HUES48 (cell line): Measurements from ENCODE around the gene PRPF8.
"Not testable (repeated sequence)": the region's sequence is repeated elsewhere in the genome, so short reads cannot be mapped to it uniquely, and the experiment has no call there.

Experiments used
- H3K27ac ChIP-seq: one replicate; pipeline ENCODE4 v1.7.0; 2013; ENCODE audit warnings: low read depth, low read length, inconsistent platforms
- H3K27me3 ChIP-seq: 2 replicates; pipeline ENCODE4 v1.6.1; 2013; ENCODE audit warnings: mild to moderate bottlenecking, low read length; ENCODE audit not compliant: control insufficient read depth, insufficient read depth
- H3K36me3 ChIP-seq: 2 replicates; pipeline ENCODE4 v1.6.1; 2013; ENCODE audit warnings: low read length; ENCODE audit not compliant: control insufficient read depth, insufficient read depth
- H3K4me1 ChIP-seq: 2 replicates; pipeline ENCODE4 v1.6.1; 2013; ENCODE audit warnings: mild to moderate bottlenecking, low read length; ENCODE audit not compliant: control insufficient read depth, insufficient read depth
- H3K4me3 ChIP-seq: 2 replicates; pipeline ENCODE4 v1.5.1; 2013; ENCODE audit warnings: mild to moderate bottlenecking, low read depth, low read length
- H3K9ac ChIP-seq: 2 replicates; pipeline ENCODE4 v1.6.1; 2013; ENCODE audit warnings: mild to moderate bottlenecking, low read depth, low read length, moderate library complexity
- H3K9me3 ChIP-seq: 2 replicates; pipeline ENCODE4 v1.6.1; 2013; ENCODE audit warnings: low read length; ENCODE audit not compliant: control insufficient read depth, insufficient read depth

PRPF8 gene

GRCh38 chr17:1683459-1683858 lies 1.2 kb downstream of the PRPF8 start:
- peak overlapping the region; percentile 80 for H3K4me3 ChIP-seq
- H3K27ac ChIP-seq, result no peak overlapping the region
- H3K4me1 ChIP-seq, result peaks cover 5% of the 10 kb centered on the region
- H3K9ac ChIP-seq, result no peak overlapping the region
- H3K27me3 ChIP-seq, result no peaks in the 10 kb centered on the region
- no peaks in the 10 kb centered on the region for H3K9me3 ChIP-seq
- peaks cover 49% of the 10 kb centered on the region for H3K36me3 ChIP-seq

- Histone ChIP-seq H3K27ac (no peak overlapping the region), H3K4me3 (no peak overlapping the region), H3K4me1 (no peaks in the 10 kb centered on the region), H3K9me3 (no peaks in the 10 kb centered on the region), H3K36me3 (peaks cover 98% of the 10 kb centered on the region), H3K27me3 (no peaks in the 10 kb centered on the region), H3K9ac (no peak overlapping the region)
Observed at GRCh38 chr17:1676401-1676800, 8.3 kb downstream of the PRPF8 start.

- no peaks in the 10 kb centered on the region for H3K27me3 ChIP-seq
- H3K9ac ChIP-seq, result no peak overlapping the region
- H3K27ac ChIP-seq, result no peak overlapping the region
- H3K9me3 ChIP-seq, result no peaks in the 10 kb centered on the region
- no peaks in the 10 kb centered on the region for H3K4me1 ChIP-seq
- H3K36me3 ChIP-seq, result peaks cover 98% of the 10 kb centered on the region
- no peak overlapping the region for H3K4me3 ChIP-seq
Observed at GRCh38 chr17:1673041-1673785, 11.5 kb downstream of the PRPF8 start.

GRCh38 chr17:1663934-1664333 lies 20.7 kb downstream of the PRPF8 start:
- not testable (repeated sequence) for H3K4me1 ChIP-seq, H3K4me3 ChIP-seq, H3K9me3 ChIP-seq, H3K27me3 ChIP-seq, H3K27ac ChIP-seq, H3K9ac ChIP-seq
- peaks cover 95% of the 10 kb centered on the region for H3K36me3 ChIP-seq

GRCh38 chr17:1661045-1661444 lies 23.6 kb downstream of the PRPF8 start:
- Histone ChIP-seq H3K9ac (no peak overlapping the region), H3K36me3 (peaks cover 93% of the 10 kb centered on the region), H3K9me3 (no peaks in the 10 kb centered on the region), H3K4me1 (no peaks in the 10 kb centered on the region), H3K27me3 (no peaks in the 10 kb centered on the region), H3K4me3 (no peak overlapping the region), H3K27ac (no peak overlapping the region)

GRCh38 chr17:1658100-1658499 lies 26.6 kb downstream of the PRPF8 start:
- H3K4me3 ChIP-seq, result no peak overlapping the region
- H3K27me3 ChIP-seq, result no peaks in the 10 kb centered on the region
- H3K4me1 ChIP-seq, result no peaks in the 10 kb centered on the region
- H3K9ac ChIP-seq, result no peak overlapping the region
- H3K9me3 ChIP-seq, result no peaks in the 10 kb centered on the region
- H3K27ac ChIP-seq, result no peak overlapping the region
- peaks cover 91% of the 10 kb centered on the region for H3K36me3 ChIP-seq

- H3K27me3 ChIP-seq, result no peaks in the 10 kb centered on the region
- H3K36me3 ChIP-seq, result peaks cover 81% of the 10 kb centered on the region
- H3K27ac ChIP-seq, result no peak overlapping the region
- H3K4me1 ChIP-seq, result 0 out of 2 replicates have a peak, but pooled peaks cover 4% of the 10 kb centered on the region
- no peaks in the 10 kb centered on the region for H3K9me3 ChIP-seq
- H3K4me3 ChIP-seq, result no peak overlapping the region
- H3K9ac ChIP-seq, result no peak overlapping the region
Observed at GRCh38 chr17:1653735-1654134, 30.9 kb downstream of the PRPF8 start.

GRCh38 chr17:1652794-1653193 lies 31.9 kb downstream of the PRPF8 start:
- not testable (repeated sequence) for H3K9ac ChIP-seq, H3K27me3 ChIP-seq, H3K4me1 ChIP-seq, H3K9me3 ChIP-seq, H3K4me3 ChIP-seq, H3K27ac ChIP-seq
- H3K36me3 ChIP-seq, result peaks cover 71% of the 10 kb centered on the region

- no peak overlapping the region for H3K27ac ChIP-seq
- peaks cover 10% of the 10 kb centered on the region; the same call in 1 of the 2 replicates for H3K4me1 ChIP-seq
- no peaks in the 10 kb centered on the region for H3K9me3 ChIP-seq
- H3K9ac ChIP-seq, result no peak overlapping the region
- peaks cover 63% of the 10 kb centered on the region for H3K36me3 ChIP-seq
- no peak overlapping the region for H3K4me3 ChIP-seq
- no peaks in the 10 kb centered on the region for H3K27me3 ChIP-seq
Observed at GRCh38 chr17:1651559-1651844, 33.2 kb downstream of the PRPF8 start.

- peaks cover 57% of the 10 kb centered on the region for H3K36me3 ChIP-seq
- no peak overlapping the region for H3K9ac ChIP-seq
Observed at GRCh38 chr17:1650731-1651558, 33.7 kb downstream of the PRPF8 start.

GRCh38 chr17:1649844-1650501 lies 34.7 kb downstream of the PRPF8 start, which contains the start of gene RILP:
TSS of gene RILP (minus strand) at chr17:1649866. CDS start at chr17:1649804, 62 bp downstream.
- peak within 1 kb of the TSS; percentile 11; the same call in 1 of the 2 replicates for H3K9ac ChIP-seq
- H3K27ac ChIP-seq, result peak within 1 kb of the TSS; percentile 87
- H3K9me3 ChIP-seq, result no peaks in the 10 kb centered on the region
- peaks cover 50% of the 10 kb centered on the region for H3K36me3 ChIP-seq
- H3K4me1 ChIP-seq, result peaks cover 24% of the 10 kb centered on the region
- H3K27me3 ChIP-seq, result no peaks in the 10 kb centered on the region
- H3K4me3 ChIP-seq, result peak within 1 kb of the TSS; percentile 71

More at GRCh38 chr17:1650731-1651558, 33.7 kb downstream of the PRPF8 start:
- Histone ChIP-seq H3K27ac (no peak overlapping the region), H3K9me3 (no peaks in the 10 kb centered on the region), H3K4me1 (peaks cover 14% of the 10 kb centered on the region), H3K4me3 (no peak overlapping the region), H3K27me3 (no peaks in the 10 kb centered on the region)
